Measurements from ENCODE around the gene GPAM. TPM values are rescaled to one million over a fixed set of nuclear protein-coding genes. Genes with fewer than 3 reads are reported as not detected.

The GPAM gene
- total and polyA plus RNA-seq, 2 donors (not counting 1 experiment from before 2014, with no cell fraction given): 2.6 to 8.2 TPM

- no peak overlapping the region for H3K4me2 ChIP-seq (replicated peaks; ENCODE audit: low read depth, low read length, poor library complexity, severe bottlenecking)
- DNase-seq (no peak), ATAC-seq (ENCODE audit: low read depth) (no peak)
- H3K27ac ChIP-seq (ENCODE audit: low read length in 2 of 2): no peak overlapping the region
- no peaks in the 10 kb centered on the region for H3K27me3 Mint-ChIP-seq
- ChIA-PET POLR2A (no interaction called here), CTCF (interaction anchor here (0.9 kb wide), 1 partner anchor 9 kb away, joined by 3 read pairs; no protein-coding TSS in a partner anchor)
- H2AFZ ChIP-seq (ENCODE audit: insufficient read depth, low read depth, low read length, poor library complexity, severe bottlenecking): no peak overlapping the region
- intact Hi-C loops (cut with micrococcal nuclease): no loop called here
- H3K27ac Mint-ChIP-seq: no peak overlapping the region
- H3K4me1 ChIP-seq (ENCODE audit: control insufficient read depth in 2 of 2, insufficient read depth in 2 of 2, low read length in 2 of 2): no peaks in the 10 kb centered on the region
- no peak overlapping the region for H3K4me3 ChIP-seq (ENCODE audit: control extremely low read depth in 1 of 5, extremely low read depth in 1 of 5, insufficient read depth in 1 of 5, low read depth in 2 of 5, low read length in 4 of 5)
- H3K9me3 Mint-ChIP-seq (ENCODE audit: insufficient read depth): no peaks in the 10 kb centered on the region
- TF ChIP-seq CTCF (IDR thresholded peaks at IDR 0.05) (no peak), EZH2 (IDR thresholded peaks at IDR 0.05; ENCODE audit: borderline replicate concordance, insufficient read depth, low read depth, low read length, poor library complexity, severe bottlenecking) (no peak)
- no peaks in the 10 kb centered on the region for H4K20me1 ChIP-seq (ENCODE audit: control insufficient read depth, insufficient read depth, low read length, poor library complexity, severe bottlenecking)
- H3K4me1 Mint-ChIP-seq: no peaks in the 10 kb centered on the region
- no peaks in the 10 kb centered on the region for H3K27me3 ChIP-seq (replicated peaks in 1 of 4; ENCODE audit: control extremely low read depth in 1 of 4, control insufficient read depth in 3 of 4, insufficient read depth in 4 of 4, low read length in 3 of 4)
- H3K79me2 ChIP-seq (ENCODE audit: control insufficient read depth, insufficient read depth, low read length): no peaks in the 10 kb centered on the region
- no peak overlapping the region for H3K4me3 Mint-ChIP-seq
- H3K9me3 ChIP-seq (ENCODE audit: control extremely low read depth in 1 of 3, control insufficient read depth in 2 of 3, insufficient read depth in 1 of 3, low read length in 2 of 3): no peaks in the 10 kb centered on the region
- no peaks in the 10 kb centered on the region for H3K36me3 ChIP-seq (replicated peaks in 1 of 2; ENCODE audit: control extremely low read depth in 1 of 2, control insufficient read depth in 1 of 2, extremely low read depth in 1 of 2, insufficient read depth in 2 of 2, low read length in 1 of 2)
- 89% methylated on average over 3 of the region's 4 CpGs for WGBS (ENCODE audit: insufficient coverage)
- H3K9ac ChIP-seq (ENCODE audit: low read length): no peak overlapping the region
These were observed 51.1 kb downstream of the GPAM start for GRCh38 chr10:112132435-112132834.

GRCh38 chr10:112131996-112132395, 51.6 kb downstream of the GPAM start:
- ChIA-PET POLR2A (no interaction called here), CTCF (interaction anchor here (0.9 kb wide), 1 partner anchor 10 kb away, joined by 3 read pairs; no protein-coding TSS in a partner anchor)
- Mint-ChIP-seq H3K27me3 (no peaks in the 10 kb centered on the region), H3K27ac (no peak overlapping the region), H3K4me3 (no peak overlapping the region), H3K4me1 (no peaks in the 10 kb centered on the region), H3K9me3 (ENCODE audit: insufficient read depth) (no peaks in the 10 kb centered on the region)
- Histone ChIP-seq H3K9me3 (ENCODE audit: control extremely low read depth in 1 of 3, control insufficient read depth in 2 of 3, insufficient read depth in 1 of 3, low read length in 2 of 3) (no peaks in the 10 kb centered on the region), H3K79me2 (ENCODE audit: control insufficient read depth, insufficient read depth, low read length) (no peaks in the 10 kb centered on the region), H3K4me3 (ENCODE audit: control extremely low read depth in 1 of 5, extremely low read depth in 1 of 5, insufficient read depth in 1 of 5, low read depth in 2 of 5, low read length in 4 of 5) (no peak overlapping the region), H3K9ac (ENCODE audit: low read length) (no peak overlapping the region), H3K4me2 (replicated peaks; ENCODE audit: low read depth, low read length, poor library complexity, severe bottlenecking) (no peak overlapping the region), H2AFZ (ENCODE audit: insufficient read depth, low read depth, low read length, poor library complexity, severe bottlenecking) (no peak overlapping the region), H3K27me3 (replicated peaks in 1 of 4; ENCODE audit: control extremely low read depth in 1 of 4, control insufficient read depth in 3 of 4, insufficient read depth in 4 of 4, low read length in 3 of 4) (no peaks in the 10 kb centered on the region), H3K27ac (ENCODE audit: low read length in 2 of 2) (no peak overlapping the region), H3K36me3 (replicated peaks in 1 of 2; ENCODE audit: control extremely low read depth in 1 of 2, control insufficient read depth in 1 of 2, extremely low read depth in 1 of 2, insufficient read depth in 2 of 2, low read length in 1 of 2) (no peaks in the 10 kb centered on the region), H4K20me1 (ENCODE audit: control insufficient read depth, insufficient read depth, low read length, poor library complexity, severe bottlenecking) (no peaks in the 10 kb centered on the region), H3K4me1 (ENCODE audit: control insufficient read depth in 2 of 2, insufficient read depth in 2 of 2, low read length in 2 of 2) (no peaks in the 10 kb centered on the region)
- DNase-seq: no peak
- ATAC-seq (ENCODE audit: low read depth): no peak
- TF ChIP-seq CTCF (IDR thresholded peaks at IDR 0.05): no peak
- TF ChIP-seq EZH2 (IDR thresholded peaks at IDR 0.05; ENCODE audit: borderline replicate concordance, insufficient read depth, low read depth, low read length, poor library complexity, severe bottlenecking): no peak
- intact Hi-C loops (cut with micrococcal nuclease): no loop called here
- WGBS (ENCODE audit: insufficient coverage): 50% methylated on average over 1 of the region's 3 CpGs
